HuH-7 (cell line): ENCODE results near the gene LRRC59.

Source experiments
- DNase-seq: peaks from one replicate; pipeline ENCODE4 v3.0.0; 2011; ENCODE audit warnings: low spot score

LRRC59 gene

DNA sequence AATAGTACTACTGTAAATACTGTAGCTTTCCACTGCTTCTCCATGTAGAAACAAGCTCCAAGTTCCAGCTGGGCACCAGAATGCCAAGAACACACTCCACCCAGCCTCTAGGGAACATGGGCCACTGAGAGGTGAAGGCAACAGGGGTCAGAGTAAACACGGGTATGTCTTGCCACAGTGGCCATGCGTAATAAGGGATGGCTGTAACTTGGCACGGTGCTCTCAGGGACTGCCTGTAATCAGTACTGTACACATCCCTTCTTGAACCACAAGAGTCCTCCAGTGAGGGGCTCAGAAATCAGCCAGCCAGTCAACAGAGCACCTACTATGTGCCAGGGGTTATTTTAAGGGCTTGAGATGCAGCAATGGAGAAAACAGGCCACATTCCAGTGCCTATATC, 10.8 kb downstream of the LRRC59 start:
- DNase-seq: no peak

- no peak for DNase-seq
These were observed 14.4 kb downstream of the LRRC59 start for GRCh38 chr17:50382931-50383330.

DNA sequence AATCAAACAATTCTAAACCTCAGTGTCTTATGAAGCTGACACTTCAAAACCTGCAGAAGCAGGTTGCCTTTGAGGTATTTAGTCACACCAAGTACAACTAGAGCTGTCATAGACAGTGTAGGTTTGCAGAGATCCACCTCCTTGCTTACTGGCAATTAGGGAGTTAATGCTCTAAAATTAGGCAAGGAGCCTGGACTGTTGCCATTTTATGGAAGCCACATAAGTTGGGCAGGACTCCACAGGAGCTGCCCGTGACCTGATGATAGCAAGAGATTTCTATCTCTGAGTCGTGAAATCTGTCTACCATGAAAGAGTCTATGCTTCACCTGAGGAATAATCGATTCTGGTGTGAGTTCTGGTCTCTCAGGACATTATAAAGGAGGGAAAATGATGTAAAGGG, 15.4 kb downstream of the LRRC59 start:
- DNase-seq: no peak

- DNase-seq: no peak
These were observed 16.0 kb downstream of the LRRC59 start for GRCh38 chr17:50381260-50381815.

DNA sequence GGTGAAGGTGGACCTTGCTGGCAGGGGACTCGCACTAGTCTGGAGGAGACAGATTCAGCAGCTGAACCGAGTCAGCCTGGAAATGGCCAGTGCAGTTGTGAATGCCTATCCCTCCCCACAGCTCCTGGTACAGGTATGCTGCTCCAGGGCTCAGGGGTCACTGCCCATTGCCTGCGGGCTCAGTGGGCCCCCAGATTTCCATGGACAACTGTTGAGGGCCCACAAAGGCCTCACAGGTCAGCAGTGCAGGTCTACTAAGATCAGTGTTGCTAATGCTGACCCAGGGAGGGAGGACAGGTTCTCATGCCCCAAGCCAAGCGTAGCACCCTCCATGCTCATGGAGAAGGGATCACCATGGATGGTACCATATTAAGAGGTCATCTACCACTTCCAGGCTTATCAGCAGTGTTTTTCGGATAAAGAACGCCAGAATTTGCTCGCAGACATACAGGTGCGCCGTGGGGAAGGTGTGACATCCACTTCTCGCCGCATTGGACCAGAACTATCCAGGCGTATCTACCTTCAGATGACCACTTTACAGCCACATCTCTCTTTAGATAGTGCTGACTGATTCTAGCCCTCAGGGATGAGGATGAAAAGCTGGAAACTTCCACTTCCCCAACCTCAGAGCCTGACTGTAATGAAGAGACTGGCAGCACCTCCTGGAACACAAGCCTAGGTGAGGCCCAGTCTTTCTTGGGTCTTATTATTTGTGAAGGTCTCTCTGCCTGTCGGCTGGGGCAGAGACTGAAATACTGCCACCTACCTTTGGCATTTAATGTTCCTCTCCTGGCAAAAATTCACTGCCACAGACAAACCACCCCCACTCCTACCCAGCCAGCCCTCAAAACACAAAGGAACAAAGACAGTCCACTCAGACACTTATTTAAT, 16.7 kb downstream of the LRRC59 start:
- no peak for DNase-seq

GRCh38 chr17:50379351-50380132, 17.8 kb downstream of the LRRC59 start:
- no peak for DNase-seq

GRCh38 chr17:50375858-50376538, 21.3 kb downstream of the LRRC59 start:
- no peak for DNase-seq

GRCh38 chr17:50373705-50374104, 23.6 kb downstream of the LRRC59 start:
- DNase-seq: no peak

DNA sequence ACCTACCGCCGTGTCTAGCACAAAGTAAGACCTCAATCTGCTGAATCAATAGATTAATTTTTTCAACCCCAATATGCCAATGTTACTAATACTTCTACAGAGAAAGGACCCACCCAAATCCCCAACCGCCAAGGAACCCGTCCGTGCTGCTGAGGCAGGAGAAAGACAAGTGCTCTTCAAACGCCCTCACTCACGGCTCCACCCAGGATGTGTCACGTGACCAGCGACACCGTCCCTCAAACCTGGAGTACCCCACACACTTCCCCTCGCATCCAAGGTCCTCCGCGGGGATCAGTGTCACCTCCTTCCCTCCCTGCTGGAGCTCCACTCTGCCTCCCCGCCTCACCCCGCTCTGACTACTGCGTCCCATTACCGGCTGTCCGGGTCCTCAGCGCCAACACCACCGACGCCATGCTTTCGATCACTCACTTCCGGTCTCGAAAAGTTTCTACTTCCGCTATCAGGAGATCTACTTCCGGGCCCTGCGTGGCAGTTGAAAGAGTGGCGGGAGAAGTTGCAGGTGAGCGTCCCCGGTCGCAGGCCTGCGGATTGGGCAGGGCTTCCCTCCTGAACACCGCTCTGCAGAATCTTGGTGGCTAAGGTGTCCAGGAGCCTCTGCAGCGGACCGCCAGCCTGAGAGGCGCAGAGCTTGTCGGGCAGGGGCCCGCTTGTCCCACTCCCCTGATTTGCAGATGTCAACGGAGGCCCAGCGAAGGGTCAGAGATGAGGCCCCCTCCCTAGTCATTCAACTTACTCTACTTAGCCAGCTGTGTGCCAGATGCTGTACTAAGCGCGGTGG, 24.4 kb downstream of the LRRC59 start, which contains the start of the genes EME1 and MRPL27:
Gene EME1, plus strand, starts transcription at position 472 of the 799 bp plus-strand sequence. CDS start 1,980 bp downstream, outside the sequence.
Gene MRPL27, minus strand, starts transcription at position 427 of the 799 bp plus-strand sequence. Its CDS starts 14 bp downstream, at position 413.
- DNase-seq: peak; percentile 85

GRCh38 chr17:50372222-50372757, 25.0 kb downstream of the LRRC59 start:
- DNase-seq: no peak

- no peak for DNase-seq
These were observed 25.8 kb downstream of the LRRC59 start for GRCh38 chr17:50371526-50371925.

DNA sequence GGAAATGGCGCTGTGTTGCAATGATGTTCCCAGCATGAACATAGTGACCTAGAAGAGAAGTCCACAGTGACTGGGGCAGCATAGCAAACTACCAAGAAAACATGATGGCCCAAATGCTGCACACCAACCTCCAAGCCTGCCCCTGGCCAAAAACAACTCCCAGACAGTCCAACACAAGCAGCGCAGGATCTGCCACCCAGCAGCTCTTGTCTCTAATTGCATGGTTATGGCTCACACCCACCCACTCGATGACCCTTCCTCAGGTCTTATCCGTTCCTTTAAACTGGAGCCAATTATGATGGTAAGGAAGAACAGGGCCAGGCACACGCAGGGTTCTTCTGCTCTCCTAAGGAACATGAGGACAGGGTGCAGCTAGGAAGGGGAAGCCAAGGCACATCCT, 27.3 kb downstream of the LRRC59 start:
- no peak for DNase-seq

DNA sequence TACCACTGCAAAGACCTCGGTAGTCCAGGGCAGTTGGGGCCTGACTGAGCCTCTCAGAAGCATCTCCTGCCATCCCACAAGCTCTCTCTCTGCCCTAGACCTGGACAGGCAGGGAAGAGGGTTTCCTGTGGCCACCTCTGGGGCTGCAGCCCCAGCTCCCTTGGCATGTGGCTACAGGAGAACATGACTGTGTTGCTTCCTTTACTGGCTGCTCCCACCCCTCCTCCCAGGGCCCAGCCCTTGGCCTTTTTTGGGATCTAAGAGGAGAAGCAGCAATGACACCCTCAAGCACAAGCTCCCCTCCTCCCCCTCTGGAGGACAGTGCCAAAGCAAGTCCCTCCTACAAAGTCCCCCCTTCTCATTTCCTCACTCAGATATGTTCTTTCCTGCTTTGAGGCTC, 29.9 kb downstream of the LRRC59 start:
- no peak for DNase-seq

DNA sequence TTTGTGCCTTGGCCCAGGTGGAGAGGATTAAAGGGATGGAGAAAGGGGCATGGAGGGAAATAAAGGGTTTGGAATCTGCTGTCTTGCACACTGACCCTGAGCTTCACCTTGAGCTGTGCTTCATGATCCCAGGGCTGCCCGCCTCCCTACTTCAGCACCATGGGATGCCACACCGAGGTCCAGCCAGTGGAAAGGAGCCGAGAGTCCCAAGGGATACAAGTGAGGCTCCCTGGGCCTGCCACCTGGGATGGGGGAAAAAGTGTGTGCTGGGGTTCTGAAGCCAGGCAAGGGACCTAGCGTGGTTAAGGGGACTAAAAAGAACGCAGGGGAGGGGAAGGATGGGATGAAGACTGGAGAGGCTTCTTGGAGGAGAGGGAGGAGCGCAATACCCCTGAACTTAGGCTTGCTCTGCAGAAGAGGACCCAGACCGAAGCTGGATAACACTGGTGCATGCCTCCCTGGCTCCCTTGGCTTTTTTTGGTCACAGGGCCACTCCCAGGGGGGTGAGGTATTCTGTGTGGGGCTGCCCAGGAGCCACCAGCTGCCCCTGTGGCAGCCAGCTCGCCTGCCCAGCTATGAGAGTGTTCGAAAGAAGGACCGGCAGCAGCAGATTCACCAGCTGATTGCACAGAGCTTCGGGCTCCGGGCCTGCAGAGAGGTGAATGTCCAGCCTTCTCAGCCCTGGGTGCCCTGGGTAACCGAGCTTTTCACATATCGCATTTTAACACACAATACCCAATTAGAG, 31.5 kb downstream of the LRRC59 start:
- no peak for DNase-seq

GRCh38 chr17:50365165-50365564, 32.2 kb downstream of the LRRC59 start:
- no peak for DNase-seq

DNA sequence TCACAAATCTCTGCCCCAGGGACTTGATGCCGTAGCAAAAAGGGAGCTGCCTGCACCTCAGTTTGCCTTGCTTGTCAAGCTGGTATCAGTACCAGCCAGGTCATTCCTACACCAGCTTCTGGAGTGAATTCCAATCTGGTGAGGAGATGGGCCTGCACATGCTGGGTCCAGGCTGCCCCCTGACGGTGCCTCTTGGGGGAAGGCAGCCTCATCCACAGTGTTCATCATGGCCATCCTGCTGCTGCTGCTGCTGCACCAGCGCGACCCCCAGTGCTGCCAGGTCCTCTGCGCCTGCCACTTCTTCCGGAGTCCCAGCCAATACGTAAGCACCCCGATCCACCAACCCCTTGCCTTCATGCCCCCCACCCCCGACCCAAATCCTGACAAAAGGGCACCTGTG, 32.6 kb downstream of the LRRC59 start:
- no peak for DNase-seq

DNA sequence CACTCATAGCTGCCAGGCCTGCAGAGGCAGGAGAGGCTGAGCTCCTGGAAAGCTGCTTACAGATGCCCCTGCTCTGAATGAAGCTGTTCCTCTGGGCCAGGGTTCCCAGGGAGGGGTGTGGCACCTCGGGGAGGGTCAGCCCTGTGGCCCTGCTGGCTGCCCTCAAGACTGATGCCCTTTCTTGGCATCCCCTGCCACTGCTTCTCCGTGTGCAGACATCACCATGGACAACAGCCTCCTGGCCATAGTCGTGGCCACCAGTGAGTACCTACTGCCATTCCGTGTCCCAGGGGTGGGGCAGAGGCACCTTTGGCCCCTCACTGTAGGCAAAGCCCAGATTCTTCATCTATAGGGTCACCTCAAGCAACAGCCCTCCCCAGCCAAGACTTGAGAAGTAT, 33.3 kb downstream of the LRRC59 start:
- no peak for DNase-seq

- no peak for DNase-seq
These were observed 33.9 kb downstream of the LRRC59 start for GRCh38 chr17:50363217-50364060.

DNA sequence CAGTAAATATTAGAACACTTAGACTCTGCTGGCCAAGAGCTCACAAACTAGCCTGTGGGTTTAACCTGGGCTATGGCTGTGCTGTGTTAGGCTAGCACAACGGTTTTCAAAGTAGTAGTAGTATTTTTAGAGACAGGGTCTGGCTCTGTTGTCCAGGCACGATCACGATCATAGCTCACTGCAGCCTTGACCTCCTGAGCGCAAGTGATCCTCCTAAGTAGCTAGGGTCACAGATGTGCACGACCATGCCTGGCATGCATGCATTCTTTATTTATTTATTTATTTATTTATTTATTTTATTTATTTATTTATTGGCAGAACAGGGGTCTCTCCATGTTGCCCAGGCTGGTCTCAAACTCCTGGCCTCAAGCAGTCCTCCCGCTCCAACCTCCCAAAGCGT, 34.7 kb downstream of the LRRC59 start:
- DNase-seq: no peak
